Measurements from ENCODE around the gene AUP1.
"Not testable (repeated sequence)": the region's sequence is repeated elsewhere in the genome, so short reads cannot be mapped to it uniquely, and the experiment has no call there.

Gene AUP1

GRCh38 chr2:74495440-74495839, 34.1 kb downstream of the AUP1 start:
- DNase-seq = no peak

DNA sequence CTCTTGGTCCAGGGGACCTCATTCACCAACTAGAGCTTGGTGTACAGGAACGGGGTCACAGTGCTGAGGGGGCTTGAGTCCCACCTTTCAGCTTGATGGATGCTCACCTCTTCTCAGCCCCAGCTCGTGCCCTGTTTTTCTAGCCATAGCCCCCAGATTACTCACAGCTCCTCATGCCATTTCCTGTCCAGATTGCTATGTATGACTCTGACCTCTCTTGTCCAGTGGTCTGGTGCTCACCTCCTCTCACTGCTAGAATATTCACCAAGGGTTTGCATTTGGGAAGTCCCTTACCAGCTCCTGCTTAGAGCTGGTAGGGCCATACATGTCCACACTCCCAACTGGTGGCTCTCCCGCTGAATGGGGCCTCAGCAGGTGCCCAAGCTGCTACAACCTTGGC, 36.0 kb downstream of the AUP1 start:
- no peak for DNase-seq

GRCh38 chr2:74491648-74492544, 37.6 kb downstream of the AUP1 start:
- DNase-seq = no peak

DNA sequence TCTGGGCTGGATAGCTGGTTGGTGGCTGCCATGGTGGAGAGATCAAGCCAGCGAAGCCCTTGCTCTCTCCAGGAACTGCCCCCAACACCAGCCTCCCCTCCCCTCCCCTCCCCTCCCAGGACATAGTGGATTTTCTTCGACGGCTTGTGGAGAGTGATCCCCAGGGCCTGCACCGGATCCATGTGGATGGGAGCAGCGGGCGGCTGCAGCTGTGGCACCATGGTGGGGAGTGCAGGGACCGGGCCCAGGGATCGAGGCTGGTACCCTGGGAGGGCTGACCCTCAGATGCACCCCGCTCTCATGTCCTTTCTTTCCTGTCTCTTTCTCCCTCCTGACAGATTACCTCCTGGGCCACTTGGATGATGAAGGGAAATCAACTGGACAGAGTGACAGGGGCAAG, 39.6 kb downstream of the AUP1 start:
- DNase-seq = no peak

DNA sequence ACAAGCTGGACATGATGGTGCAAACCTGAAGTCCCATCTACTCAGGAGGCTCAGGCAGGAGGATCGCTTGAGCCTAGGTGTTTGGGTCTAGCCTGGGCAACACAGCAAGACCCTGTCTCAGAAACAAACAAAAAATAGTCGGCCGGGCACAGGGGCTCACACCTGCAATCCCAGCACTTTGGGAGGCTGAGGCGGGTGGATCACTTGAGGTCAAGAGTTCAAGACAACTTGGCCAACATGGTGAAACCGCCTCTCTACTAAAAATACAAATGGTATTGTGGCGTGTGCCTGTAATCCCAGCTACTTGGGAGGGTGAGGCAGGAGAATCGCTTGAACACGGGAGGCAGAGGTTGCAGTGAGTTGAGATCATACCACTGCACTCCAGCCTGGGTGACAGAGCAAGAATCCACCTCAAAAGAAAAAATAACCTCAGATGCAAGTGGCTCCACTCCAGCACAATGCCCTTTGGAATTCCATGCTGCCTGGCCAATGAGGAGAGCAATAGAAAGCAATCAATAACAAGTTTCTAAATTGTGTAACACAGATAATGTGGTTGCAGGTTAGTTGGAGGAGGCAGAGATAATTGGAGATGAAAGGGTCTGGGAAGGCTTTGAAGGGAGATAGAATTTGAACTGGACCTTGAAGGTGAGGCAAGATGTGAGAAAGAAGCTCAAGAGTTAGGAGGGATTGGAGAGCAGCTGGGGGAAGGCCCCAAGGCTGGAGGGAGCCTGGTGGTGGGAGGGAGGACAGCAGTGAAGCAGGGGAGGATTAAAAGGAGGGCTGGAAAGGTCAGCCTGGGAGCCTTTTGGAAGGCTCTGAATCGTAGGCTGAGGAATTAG, 40.6 kb downstream of the AUP1 start:
- DNase-seq = no peak

GRCh38 chr2:74486141-74486540, 43.4 kb downstream of the AUP1 start:
- no peak for DNase-seq

GRCh38 chr2:74483675-74484164, 45.8 kb downstream of the AUP1 start:
- not testable (repeated sequence) for DNase-seq

DNA sequence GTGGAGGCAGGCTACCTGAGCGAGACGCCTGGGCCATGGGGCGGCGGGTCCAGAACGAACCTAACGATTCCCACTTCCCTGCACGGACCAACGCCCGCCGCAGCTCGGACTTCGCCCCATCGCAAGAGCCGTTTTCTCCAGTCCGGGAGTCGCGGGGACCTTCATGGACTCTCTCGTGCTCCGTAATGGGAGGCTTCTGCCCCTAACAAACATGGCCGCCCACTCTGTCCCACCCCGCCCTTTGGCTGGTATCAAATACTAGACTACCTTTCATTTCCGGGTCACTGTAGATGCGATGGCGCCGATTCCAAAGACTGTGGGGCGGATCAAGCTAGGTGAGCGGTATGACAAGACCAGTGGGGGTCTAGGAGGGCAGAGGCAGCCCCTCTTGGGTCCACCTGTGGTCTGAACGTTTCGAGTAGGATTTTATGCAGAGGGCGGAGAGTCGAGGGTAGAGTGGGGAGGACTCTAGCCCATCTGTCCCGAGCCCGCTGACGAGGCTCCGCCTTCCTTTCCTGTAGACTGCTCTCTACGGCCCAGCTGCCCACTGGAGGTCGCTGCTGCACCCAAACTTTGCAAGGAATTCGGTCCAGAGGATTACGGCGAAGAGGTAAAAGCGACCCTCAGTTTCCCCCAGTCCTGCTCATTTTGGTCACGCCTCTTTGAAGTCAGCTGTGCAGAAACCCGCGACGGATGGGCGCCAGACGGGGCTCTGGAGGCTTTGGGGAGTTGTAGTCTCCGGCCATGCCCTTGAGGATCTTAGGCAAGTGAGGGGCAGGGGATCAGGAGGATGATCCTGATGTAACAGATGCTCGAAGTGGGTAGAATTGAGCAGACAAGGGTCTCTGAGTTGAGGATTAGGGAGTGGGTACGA, 46.5 kb downstream of the AUP1 start, which contains the start of the genes CCDC142 and TTC31:
TSS of gene CCDC142 (minus strand) at position 198 of the 874 bp plus-strand sequence. CDS start at position 37, 161 bp downstream.
TSS of gene TTC31 (plus strand) at position 281 of the 874 bp plus-strand sequence. CDS start at position 296, 15 bp downstream.
- DNase-seq = peak; percentile 87

DNA sequence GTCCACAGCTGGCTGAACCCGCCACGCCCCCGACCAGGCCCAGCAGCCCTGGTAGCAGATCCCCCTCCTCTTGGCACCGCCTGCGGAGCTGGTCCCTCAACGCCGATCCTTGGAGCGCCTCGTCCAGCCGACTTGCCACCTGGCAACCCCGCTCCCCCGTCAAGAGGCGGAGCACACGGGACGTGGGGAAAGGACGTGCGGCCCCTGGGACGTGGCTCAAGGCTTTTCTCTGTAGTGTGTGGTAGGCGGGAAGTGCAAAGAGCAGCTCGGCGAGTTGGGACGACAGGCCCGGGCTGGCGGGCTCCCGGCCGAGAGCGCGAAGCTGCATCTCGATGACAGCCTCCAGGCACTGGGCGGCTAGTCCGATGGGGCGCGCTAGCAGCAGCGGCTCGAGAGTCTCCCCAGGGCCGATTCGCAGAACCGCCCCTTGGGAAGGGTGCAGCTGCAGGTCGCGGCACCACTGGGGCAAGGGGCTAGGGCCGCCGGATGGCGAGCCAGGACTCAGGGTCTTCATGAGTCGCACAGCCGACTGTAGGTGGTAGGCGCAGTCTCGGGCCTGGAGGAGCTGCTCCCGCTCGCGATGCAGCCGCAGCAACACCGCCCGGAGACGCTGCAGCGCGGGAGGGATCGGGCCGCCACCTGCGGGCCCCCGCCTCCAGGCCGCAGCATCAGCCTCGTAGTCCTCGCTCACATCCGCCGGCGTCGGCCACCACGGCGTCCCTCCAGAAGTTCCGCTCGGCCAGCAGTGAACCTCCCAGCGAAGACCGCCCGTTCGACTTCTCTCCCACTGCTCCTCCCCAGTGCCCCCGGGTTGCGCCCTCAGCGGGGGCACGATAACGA, 47.3 kb downstream of the AUP1 start:
- DNase-seq = no peak

DNA sequence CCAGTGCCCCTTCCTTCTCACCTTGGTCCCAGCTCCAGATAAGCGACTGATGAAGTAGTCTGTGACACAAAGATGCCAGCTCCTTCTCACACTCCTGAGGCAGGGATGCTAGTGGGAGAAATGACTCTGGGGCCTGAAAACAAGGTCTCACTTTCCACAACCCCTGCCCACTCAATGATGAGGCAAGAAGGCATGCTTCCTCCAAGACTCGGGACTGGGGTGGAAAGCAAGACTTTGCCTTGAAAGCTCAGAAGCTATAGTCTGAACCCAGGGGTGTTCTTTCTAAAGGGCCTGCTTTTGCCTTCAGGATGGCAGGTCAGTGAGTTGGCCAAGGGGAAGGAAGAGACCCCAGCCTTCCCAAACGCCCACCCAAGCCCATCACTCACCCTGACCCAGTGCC, 48.1 kb downstream of the AUP1 start:
- no peak for DNase-seq

Measured in NCI-H1092 (cell line).